ENCODE data around the gene BTBD9.
"Not testable (repeated sequence)": the region's sequence is repeated elsewhere in the genome, so short reads cannot be mapped to it uniquely, and the experiment has no call there.

BTBD9 gene

DNA sequence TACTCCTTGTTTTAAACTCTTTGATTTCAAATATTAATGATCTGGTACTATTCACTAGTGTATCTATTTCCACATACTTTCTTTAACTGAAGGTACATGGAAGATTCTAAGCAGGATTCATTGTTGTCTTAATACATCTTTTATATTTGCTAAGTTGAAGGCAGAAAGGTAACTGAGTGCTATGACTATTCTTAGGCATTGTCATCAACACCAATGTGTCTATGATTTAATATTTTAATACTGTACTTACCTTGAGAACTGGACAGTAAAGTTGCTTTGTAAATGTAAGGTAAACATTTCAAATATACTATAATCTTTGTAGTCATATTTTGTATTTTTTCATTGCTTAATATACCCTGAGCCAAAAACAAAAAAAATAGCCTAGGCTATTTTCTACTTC is 8.9 kb upstream of the BTBD9 start:
- DNase-seq, result no peak

GRCh38 chr6:38646166-38646878 is 6.6 kb upstream of the BTBD9 start:
- no peak for DNase-seq

GRCh38 chr6:38644951-38645350 is 5.2 kb upstream of the BTBD9 start:
- DNase-seq, result no peak

DNA sequence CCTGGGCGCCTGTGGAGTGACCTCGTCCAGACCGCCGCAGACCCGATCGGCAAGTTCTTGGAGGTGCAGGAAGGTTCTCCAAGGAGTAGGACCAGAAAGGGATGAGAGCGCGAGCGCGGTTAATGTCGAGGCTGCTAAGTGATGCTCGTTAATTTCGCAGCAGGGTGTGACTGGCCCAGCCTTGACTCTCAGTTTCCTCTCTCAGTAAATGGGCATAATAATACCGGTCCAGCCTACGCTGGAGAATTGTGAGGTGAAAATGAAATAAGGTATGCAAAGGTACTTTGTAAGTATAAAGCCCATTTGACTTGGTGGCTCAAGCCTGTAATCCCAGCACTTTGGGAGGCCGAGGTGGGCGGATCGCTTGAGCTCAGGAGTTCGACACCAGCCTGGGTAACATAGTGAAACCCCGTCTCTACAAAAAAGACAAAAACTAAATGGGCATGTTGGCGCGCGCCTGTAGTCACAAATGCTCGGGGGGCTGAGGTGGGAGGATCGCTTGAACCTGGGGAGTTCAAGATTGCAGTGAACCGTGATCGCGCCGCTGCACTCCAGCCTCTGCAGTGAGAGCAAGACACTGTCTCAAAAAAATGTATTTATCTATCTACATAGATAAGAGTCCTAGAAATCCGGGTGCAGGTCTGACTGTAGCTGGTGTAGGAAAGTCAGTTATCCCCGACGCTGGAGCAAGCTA is 634 bp upstream of the BTBD9 start:
- DNase-seq, result no peak

GRCh38 chr6:38638941-38639497 is 710 bp downstream of the BTBD9 start:
- DNase-seq, result peak; percentile 45

- no peak for DNase-seq
These were observed 2.0 kb downstream of the BTBD9 start for GRCh38 chr6:38637756-38638155.

- no peak for DNase-seq
These were observed 3.7 kb downstream of the BTBD9 start for GRCh38 chr6:38636027-38636426.

- no peak for DNase-seq
These were observed 5.2 kb downstream of the BTBD9 start for GRCh38 chr6:38634518-38634917.

- DNase-seq, result no peak
These were observed 7.2 kb downstream of the BTBD9 start for GRCh38 chr6:38632490-38632889.

DNA sequence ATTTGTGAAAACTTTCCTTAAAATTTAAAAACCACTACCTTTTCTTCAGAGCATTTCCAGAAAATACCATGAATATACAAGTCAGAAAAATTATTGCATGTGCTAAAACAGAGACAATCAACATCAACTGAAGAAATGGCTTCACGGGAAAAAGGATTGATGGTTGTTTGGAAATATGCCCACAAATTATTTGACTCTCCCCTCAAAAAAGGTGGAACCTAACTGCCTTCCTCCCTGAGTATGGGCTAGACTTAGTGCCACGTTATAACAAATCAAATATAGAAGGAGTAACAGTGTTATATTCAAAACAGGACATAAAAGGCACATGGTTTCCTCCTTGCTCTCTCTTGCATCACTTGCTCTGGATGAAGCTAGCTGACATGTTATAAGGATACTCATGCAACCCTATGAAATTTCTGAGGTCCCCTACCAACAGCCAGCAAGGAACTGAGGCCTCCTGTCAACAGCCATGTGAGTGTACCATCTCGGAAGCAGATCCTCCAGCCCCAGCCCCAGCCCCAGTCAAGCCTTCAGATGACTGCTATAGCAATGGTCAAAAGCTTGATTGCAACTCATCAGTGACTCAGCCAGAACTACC is 8.4 kb downstream of the BTBD9 start:
- DNase-seq, result no peak

GRCh38 chr6:38625217-38625616 is 14.5 kb downstream of the BTBD9 start:
- no peak for DNase-seq

DNA sequence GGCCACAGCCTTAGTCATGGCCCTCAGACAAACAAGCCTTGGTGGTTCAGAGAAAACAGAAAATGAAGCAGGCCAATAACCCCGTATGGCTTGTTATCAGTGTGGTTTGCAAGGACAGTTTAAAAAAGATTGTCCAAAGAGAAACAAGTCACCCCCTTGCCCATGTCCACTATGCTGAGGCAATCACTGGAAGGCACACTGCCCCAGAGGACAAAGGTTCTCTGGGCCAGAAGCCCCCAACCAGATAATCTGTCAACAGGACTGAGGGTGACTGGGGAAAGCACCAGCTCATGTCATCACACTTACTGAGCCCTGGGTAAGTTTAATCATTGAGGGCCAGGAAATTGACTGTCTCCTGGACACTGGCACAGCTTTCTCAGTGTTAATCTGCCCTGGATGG is 20.4 kb downstream of the BTBD9 start:
- not testable (repeated sequence) for DNase-seq

GRCh38 chr6:38618301-38618700 is 21.4 kb downstream of the BTBD9 start:
- not testable (repeated sequence) for DNase-seq

DNA sequence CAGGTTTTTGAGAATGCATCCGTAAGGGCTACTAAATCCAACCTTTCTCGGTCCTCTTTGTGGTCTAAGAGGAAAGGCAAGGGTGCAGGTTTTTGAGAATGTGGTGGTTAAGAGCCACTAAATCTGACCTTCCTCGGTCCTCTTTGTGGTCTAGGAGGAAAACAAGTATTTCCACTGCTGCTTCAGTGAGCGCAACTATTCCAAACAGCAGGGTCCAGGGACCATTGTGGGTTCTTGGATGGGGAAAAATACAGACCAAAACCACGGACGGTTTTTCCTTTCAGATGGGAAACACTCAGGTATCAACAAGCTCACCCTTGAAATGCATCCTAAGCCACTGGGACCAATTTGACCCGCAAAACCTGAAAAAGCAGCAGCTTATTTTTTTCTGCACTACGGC is 21.9 kb downstream of the BTBD9 start:
- no peak for DNase-seq

- DNase-seq, result no peak
These were observed 27.4 kb downstream of the BTBD9 start for GRCh38 chr6:38612143-38612965.

DNA sequence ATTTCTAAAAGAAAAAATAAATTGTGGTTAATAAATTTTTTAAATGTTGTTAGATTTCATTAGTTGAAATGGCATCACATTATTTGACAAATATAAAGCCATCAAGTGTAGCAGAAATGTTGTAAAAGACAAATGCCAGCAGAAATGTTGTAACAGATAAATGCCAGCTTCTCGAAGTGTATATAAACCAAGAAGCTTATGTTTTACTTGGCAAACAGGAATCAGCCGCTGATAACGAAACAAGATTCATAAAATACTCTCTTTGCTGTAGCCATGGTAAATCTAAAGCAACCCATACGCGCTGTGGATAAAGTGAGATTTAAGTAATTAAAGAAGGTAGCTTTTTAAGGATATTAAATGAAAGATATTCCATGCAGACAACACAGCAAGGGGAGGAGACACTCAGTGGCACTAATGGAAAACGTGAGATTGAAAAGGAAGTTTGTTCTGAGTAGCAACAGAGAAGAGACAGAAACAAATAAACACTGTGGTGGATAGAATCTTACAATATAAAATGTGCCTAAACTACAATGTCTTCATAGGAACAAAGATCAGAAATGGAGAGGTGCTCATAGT is 29.6 kb downstream of the BTBD9 start:
- DNase-seq, result no peak

DNA sequence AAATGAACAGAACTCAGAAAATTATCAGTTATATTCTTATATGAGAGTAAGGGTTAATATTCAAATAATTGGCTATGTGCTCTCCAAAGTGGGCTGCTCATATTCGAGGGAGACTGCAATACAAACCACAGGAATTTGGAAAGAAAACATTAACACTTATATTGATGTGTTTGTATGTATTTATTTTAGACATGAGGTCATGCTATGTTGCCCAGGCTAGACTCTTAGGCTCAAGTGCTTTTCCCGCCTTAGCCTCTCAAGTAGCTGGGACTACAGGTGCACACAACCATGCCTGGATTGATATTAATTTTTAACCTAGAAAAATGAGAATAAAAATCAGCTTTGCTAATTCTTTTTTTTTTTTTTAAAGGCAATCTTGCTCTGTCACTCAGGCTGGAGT is 35.0 kb downstream of the BTBD9 start:
- DNase-seq, result no peak

GRCh38 chr6:38603966-38604365 is 35.8 kb downstream of the BTBD9 start:
- no peak for DNase-seq

DNA sequence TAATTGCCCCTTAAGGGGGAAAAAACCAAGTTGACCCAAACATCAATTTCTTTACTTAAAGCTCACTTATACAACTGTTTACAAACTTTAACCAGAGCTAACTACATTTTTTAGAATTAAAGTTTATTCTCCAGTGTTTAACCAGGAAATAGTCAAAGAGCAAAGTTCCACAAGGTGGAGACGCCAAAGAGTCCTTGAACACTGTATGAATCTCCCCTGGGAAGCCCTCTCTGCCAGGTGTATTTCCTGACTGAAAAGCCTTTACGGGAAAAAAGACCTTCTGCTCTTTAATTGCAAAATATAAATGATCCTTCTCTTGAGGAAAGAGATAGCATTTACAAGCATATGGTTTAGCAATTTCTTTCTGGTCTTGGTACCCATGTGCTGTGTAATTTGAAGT is 36.2 kb downstream of the BTBD9 start:
- DNase-seq, result no peak

DNA sequence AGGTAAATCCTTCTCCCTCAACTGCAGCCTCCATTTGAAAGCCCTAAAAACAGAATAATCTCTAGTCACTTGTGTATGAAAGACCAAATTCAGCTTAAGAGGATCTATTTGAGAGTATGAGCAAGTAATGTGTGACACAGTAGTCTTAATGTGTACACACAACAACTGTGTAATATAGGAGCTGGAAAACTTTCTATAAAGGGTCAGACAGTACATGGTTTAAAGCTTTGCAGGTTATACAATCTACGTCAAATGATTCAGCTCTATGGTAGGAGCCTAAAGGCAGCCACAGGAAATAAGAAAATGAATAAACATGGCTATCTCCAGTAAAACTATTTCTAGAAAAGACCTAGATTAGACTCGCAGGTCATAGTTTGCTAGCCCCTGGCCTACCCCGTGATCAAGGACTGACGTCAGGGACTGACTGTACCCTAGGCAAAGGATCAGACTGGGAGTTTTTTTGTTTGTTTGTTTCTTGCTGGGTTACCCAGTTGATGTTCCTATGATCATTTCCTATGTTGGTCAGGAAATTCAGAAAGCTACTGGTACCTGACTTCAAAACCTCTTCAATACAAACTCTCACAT is 39.7 kb downstream of the BTBD9 start:
- DNase-seq, result no peak

DNA sequence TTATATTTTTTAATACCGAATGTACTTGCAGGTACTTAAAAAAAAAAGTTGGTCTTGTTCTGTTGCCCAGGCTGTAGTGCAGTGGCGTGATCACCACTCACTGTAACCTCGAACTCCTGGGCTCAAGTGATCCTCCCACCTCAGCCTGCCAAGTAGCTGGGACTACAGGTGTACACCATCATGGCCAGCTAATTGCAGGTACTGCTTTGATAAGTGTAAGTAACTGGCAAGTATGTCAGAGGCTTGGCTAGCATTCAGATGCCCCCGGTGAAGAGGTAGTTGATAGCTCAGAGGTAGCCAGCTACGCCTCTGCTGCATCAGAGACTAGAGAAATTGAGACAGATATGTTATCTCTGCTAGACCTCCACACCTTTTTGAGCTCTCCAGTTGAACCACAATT is 40.5 kb downstream of the BTBD9 start:
- no peak for DNase-seq

DNA sequence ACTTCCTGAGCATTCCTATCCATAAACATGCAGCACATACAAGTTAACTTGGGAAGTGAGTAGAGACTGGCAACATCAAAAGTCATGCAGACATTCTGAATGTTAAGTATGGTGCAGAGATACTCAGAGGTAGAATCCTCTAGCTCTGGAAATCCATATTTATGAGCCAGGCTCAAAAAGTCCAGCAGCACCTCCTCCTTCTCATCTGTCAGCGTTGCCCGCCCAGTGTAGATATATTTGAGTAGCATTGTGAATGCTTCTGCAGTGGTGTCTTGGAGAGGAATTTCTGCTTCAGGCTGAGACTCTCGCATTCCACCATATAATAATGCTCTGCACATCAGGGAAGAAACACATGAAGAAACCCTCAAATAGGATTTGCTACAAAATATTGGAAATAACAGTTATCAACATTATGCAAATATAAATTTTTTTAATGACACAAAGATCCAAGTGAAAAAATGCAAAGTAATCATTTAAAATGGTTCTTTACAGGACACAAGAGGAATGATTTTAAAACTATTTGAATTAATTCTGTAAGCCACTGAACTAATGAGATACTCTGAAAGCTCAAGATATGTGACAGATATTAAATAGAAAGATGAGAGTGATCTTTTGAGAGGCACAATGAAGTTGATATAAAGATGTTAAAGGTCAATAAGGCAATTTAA is 45.6 kb downstream of the BTBD9 start:
- no peak for DNase-seq
